ENCODE measurements around the gene GTF3C1.
"Not testable (repeated sequence)": the region's sequence is repeated elsewhere in the genome, so short reads cannot be mapped to it uniquely, and the experiment has no call there.

Gene GTF3C1

DNA sequence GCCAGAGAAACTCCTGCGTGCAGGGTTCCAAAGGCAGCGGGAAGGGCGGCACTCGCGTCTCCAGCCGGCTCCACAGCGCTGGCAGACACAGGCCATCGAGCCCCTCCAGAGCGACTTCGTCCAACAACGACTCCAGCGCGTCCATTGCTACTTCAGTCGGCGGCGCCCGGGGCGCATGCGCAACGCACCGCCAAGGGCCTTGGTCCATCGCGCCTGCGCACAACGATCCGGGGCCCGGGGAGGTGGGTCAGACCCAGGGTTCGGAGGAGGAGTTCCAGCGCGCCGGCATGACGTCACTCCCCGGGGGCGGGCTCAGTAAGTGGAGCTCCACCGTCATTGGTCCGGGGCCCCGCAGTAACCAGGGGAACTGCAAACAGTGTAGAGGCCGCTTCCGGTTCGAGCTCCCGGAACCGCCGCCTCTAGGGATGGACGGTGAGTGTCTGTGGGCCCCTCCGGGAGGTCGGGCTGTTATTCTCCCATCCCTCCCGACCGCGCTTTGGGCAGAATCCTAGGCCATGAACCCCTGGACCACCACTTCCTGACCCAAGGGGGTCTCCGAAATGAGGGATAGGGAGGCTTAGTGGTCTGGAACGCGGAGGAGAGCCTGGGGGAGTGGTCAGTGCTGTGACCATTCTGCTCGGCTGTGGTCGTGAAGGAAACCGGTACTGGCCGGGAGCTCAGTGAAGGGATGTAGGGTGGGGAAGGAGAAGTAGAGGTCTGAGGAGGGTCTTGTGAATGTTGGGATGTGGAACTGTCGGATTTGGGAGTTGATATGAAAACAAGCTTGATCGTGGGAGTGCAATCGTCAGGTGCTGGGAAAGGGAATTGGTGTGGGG, at the start of gene GTF3C1, which contains the start of gene KATNIP:
TSS of gene GTF3C1 (minus strand) at position 168 of the 836 bp plus-strand sequence. CDS start at position 145, 23 bp downstream.
TSS of gene KATNIP (plus strand) at position 399 of the 836 bp plus-strand sequence. CDS start at position 426, 27 bp downstream.
- DNase-seq, result peak; percentile 100

GRCh38 chr16:27598931-27599565, 49.3 kb upstream of the GTF3C1 start:
- DNase-seq, result no peak

DNA sequence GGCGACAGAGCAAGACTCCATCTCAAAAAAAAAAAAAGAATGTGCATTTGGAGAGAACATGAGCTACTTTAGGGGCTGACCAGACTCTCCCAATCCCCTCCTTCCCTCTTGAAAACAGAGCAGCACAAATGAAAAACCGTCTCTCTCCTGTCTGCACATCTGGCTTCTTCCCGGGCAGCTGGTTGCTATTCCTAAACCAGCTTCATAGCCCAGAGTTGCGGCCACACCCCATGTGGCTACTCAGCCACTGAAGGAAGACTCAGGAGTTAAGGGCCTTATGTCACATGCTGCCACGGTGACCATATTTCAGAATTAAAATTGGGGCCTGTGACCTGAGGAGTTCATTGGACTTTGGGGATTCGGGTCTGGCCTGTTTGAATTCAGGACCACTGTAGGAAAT, 48.5 kb upstream of the GTF3C1 start:
- no peak for DNase-seq

GRCh38 chr16:27597361-27597760, 47.6 kb upstream of the GTF3C1 start:
- DNase-seq, result no peak

GRCh38 chr16:27596411-27596810, 46.7 kb upstream of the GTF3C1 start:
- no peak for DNase-seq

- DNase-seq, result no peak
Observed at GRCh38 chr16:27595993-27596392, 46.3 kb upstream of the GTF3C1 start.

DNA sequence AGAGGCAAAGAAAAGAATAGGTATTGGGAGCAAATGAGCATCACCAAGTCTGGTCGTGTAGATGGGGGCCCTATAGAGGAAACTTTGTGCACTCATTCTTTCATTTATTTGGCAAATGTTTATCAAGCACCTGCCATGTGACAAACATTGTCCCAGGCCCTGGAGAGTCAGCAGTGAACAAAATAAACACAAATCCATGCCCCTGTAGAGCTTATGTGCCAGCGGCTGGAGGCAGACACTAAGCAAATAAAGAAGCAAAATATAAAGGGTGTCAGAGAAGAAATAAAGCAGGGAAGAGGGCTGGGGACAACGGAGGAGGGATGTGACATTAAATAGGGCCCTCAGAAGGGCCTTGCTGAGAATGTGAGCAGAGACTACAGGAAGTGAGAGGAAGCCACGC, 45.8 kb upstream of the GTF3C1 start:
- no peak for DNase-seq

DNA sequence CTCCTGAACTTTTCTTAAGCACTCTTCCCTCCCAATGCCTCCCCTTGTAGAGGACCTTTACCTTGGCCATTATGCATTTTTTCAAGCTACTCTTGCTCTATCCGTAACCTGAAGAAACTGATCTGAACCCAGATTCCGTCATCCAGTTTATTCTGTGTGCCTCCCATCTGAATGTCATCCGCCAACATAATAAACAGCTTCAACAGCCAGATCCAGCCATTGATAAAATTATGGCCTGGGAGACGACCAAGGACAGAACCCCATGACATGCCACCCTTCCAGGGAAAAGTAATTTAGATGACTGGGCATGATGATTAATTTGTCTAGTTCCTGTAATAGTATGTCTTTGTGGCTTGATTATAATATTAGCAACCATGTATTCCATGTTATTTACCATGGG, 42.1 kb upstream of the GTF3C1 start:
- DNase-seq, result no peak

DNA sequence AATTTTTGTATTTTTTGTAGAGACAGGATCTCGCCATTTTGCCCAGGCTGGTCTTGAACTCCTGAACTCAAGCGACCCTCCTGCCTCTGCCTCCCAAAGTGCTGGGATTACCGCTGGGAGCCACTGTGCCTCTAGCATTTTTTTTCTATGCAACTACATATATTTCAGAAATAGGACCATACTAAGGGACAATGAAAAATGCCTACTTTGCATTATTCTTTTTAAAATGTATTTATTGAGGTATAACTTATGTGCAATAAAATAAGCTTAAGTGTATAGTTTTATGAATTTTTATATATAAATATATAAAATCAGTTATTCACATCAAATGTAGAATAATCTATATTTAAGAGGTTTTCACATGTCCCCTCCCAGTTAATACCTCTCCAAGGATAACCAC, 38.3 kb upstream of the GTF3C1 start:
- DNase-seq, result no peak

GRCh38 chr16:27586711-27587110, 37.0 kb upstream of the GTF3C1 start:
- DNase-seq, result no peak

GRCh38 chr16:27585200-27585599, 35.5 kb upstream of the GTF3C1 start:
- DNase-seq, result no peak

GRCh38 chr16:27583634-27584033, 33.9 kb upstream of the GTF3C1 start:
- no peak for DNase-seq

DNA sequence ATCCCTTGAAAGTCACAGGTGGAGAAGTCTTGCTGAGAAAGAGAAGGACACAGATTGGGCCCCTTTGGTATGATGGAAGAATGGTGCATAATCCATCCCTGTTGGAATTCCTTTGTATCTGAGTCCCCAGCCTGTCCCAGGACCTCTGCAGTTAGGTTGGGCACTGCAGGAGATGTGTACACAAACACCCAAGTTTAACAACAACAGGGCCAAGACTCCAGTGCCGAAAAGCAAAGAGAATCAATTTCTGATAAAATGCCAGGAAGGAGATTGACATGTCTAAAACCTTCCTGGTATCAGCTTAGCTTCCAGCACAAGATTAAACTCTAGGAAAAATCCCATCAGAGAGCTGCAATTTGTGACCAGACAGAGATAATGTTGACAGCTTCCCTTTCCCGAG, 33.2 kb upstream of the GTF3C1 start:
- no peak for DNase-seq

GRCh38 chr16:27579087-27579980, 29.6 kb upstream of the GTF3C1 start:
- DNase-seq, result no peak

DNA sequence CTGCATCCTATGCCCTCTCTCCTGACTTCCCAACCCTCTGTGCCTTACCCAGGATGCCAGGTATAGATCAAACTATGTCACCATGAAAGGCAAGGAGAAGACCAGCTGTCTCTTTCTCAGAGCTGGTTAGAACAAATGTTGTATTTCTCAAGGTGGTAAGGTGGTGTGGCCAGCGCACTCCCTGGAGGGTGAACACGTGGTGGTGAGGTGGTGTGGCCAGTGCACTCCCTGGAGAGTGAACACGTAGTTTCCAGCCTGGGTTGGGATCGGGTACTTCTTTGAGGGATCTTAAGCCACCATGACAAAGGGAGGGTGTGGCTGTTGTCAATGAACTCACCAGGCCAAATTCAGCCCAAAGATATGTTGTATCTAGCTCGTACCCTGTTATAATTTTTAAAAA, 27.0 kb upstream of the GTF3C1 start:
- DNase-seq, result no peak

DNA sequence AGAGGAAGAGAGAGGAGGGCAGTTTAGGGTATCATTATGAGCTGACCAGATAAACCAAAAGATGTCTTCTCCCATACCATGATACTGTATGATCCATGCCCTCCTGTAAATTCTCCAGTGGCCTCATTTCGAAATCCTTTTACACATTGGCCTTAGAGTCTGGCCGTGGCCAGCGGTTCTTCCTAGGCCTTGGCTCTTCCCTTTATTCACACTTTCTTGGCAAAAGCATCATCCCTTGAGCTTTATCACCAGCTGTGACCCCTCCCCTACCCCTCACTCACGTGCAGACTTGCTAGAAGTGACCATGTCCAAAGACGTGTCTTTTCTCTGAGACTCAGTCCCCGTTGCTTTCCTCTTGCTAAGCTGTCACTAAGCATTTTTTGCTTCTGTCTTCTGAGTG, 23.0 kb upstream of the GTF3C1 start:
- no peak for DNase-seq

- no peak for DNase-seq
Observed at GRCh38 chr16:27571433-27572326, 22.0 kb upstream of the GTF3C1 start.

- DNase-seq, result not testable (repeated sequence)
Observed at GRCh38 chr16:27570986-27571385, 21.3 kb upstream of the GTF3C1 start.

DNA sequence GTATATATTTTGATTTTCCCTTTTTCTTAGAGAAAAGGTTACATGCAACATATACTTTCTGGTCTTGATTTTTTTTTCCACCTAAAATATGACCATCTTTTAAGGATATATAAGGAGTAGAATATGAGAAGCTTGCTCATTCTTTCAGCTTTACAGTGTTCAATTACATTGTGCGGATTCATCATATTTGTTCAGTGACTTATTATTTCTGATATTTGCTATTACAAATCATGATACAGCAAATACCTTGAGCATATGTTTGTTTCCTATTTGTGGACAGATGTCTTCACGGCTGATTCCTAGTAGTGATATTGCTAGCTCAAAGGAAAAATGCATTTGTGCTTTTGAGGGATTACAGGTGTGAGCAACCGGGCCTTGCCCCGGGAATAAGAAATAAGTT, 18.4 kb upstream of the GTF3C1 start:
- no peak for DNase-seq

- no peak for DNase-seq
Observed at GRCh38 chr16:27566417-27566816, 16.7 kb upstream of the GTF3C1 start.

DNA sequence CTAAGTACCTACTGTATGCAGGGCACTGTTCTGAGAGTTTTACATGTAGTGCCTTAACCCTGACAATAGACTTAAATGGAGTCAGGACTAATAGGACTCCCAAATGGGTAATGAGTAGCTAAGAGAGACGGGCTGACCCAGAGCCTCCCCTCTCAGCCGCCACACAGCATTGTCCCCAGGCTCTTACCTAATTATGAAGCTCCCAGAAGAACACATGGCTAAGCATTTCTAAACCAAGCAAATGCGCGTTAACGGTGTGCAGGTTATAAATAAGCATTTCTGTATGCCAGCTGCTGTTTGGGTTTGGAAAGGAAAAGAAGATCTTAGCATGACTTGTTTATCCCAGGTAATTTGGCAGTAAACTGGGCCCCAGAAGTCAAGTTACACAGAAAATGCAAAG, 14.5 kb upstream of the GTF3C1 start:
- DNase-seq, result no peak

GRCh38 chr16:27561216-27561615, 11.5 kb upstream of the GTF3C1 start:
- DNase-seq, result no peak
